ENCODE data around the gene DIAPH3. TPM values are rescaled to one million over a fixed set of nuclear protein-coding genes. Genes with fewer than 3 reads are reported as not detected.

Gene DIAPH3
- total and polyA plus RNA-seq, 2 of the 8 experiments (the other 6 are each of a cell fraction or from before 2014, with no cell fraction given), result 8.0 to 30.8 TPM

GRCh38 chr13:60051754-60052285, 111.9 kb downstream of the DIAPH3 start:
- Histone ChIP-seq H3K27me3 (replicated peaks in 1 of 4; ENCODE audit: control insufficient read depth in 3 of 4, extremely low read depth in 1 of 4, insufficient read depth in 3 of 4, low read length in 3 of 4) (no peaks in the 10 kb centered on the region), H3K79me2 (ENCODE audit: control insufficient read depth in 1 of 2, insufficient read depth in 2 of 2, low read length in 2 of 2) (peaks cover 0 to 10% of the 10 kb centered on the region in 2 experiments; a peak in 1 of 4 replicates), H3K4me2 (ENCODE audit: insufficient read depth in 1 of 2, low read depth in 2 of 2, low read length in 2 of 2) (no peak overlapping the region), H3K23me2 (ENCODE audit: low read depth, low read length) (no peaks in the 10 kb centered on the region), H2BK5ac (ENCODE audit: low read depth, low read length) (no peak overlapping the region), H3K27ac (ENCODE audit: low read depth, low read length) (no peak overlapping the region), H3K36me3 (ENCODE audit: control insufficient read depth in 2 of 4, insufficient read depth in 4 of 4, low read length in 3 of 4) (no peaks in the 10 kb centered on the region), H4K5ac (ENCODE audit: insufficient read length, low read depth, low read length) (no peak overlapping the region), H3K9me3 (ENCODE audit: insufficient read depth in 2 of 2, low read depth in 1 of 2, low read length in 1 of 2) (no peaks in the 10 kb centered on the region), H3K23ac (ENCODE audit: insufficient read length) (no peak overlapping the region), H3K18ac (ENCODE audit: extremely low read depth, low read length) (no peak overlapping the region), H4K8ac (ENCODE audit: extremely low read depth, insufficient read depth, low read length) (no peak overlapping the region), H3K79me1 (ENCODE audit: low read depth, low read length) (no peaks in the 10 kb centered on the region), H2BK120ac (replicated peaks; ENCODE audit: low read depth, low read length) (no peak overlapping the region), H2AFZ (ENCODE audit: low read length) (no peak overlapping the region), H2AK5ac (ENCODE audit: low read depth, low read length) (no peak overlapping the region), H3K14ac (ENCODE audit: insufficient read length) (no peak overlapping the region), H2BK20ac (ENCODE audit: low read length) (no peak overlapping the region), H3K9ac (replicated peaks in 1 of 4; ENCODE audit: extremely low read depth in 1 of 4, low read depth in 3 of 4, low read length in 3 of 4) (no peak overlapping the region), H2BK12ac (ENCODE audit: low read depth, low read length) (no peak overlapping the region), H3K4me1 (replicated peaks in 1 of 4; ENCODE audit: control insufficient read depth in 3 of 4, insufficient read depth in 4 of 4, low read length in 3 of 4) (no peaks in the 10 kb centered on the region; a peak in 1 of 7 replicates), H3K56ac (replicated peaks; ENCODE audit: insufficient read length, low read depth, low read length) (no peak overlapping the region), H3K4me3 (ENCODE audit: extremely low read depth in 1 of 4, insufficient read depth in 2 of 4, low read depth in 3 of 4, low read length in 4 of 4) (no peak overlapping the region), H3K4ac (replicated peaks; ENCODE audit: insufficient read length, low read depth, low read length) (no peak overlapping the region), H4K20me1 (replicated peaks in 1 of 2; ENCODE audit: control insufficient read depth in 1 of 2, insufficient read depth in 2 of 2, low read length in 2 of 2) (no peaks in the 10 kb centered on the region), H4K91ac (replicated peaks; ENCODE audit: insufficient read length, low read length) (no peak overlapping the region), H2BK15ac (ENCODE audit: low read length) (no peak overlapping the region)
- FAIRE-seq, result no peak
- 85% methylated on average over 3 of the region's 3 CpGs; no CpG with 5 or more reads in 1 of the 2 experiments for WGBS, 2 experiments (ENCODE audit: extremely low coverage in 1 of 2, insufficient coverage in 1 of 2, insufficient read length in 1 of 2, insufficient replicate concordance in 2 of 2, low coverage in 1 of 2, low lambda C conversion rate in 2 of 2, missing lambda C conversion rate in 1 of 2)
- ChIA-PET CTCF (ENCODE audit: partially characterized antibody) (no interaction called here), POLR2A (ENCODE audit: partially characterized antibody) (no interaction called here)
- no peak for DNase-seq (ENCODE audit: low read depth in 1 of 2, low spot score in 2 of 2)
- TF ChIP-seq SP4 (IDR thresholded peaks at IDR 0.05; ENCODE audit: low read length) (no peak), TAF7 (optimal IDR thresholded peaks at IDR 0.05; ENCODE audit: borderline replicate concordance, low read depth, low read length) (no peak), NRF1 (IDR thresholded peaks at IDR 0.05; ENCODE audit: low read depth, low read length) (no peak), YY1 (IDR thresholded peaks at IDR 0.05; ENCODE audit: low read depth, low read length) (no peak), RFX5 (IDR thresholded peaks at IDR 0.05; ENCODE audit: borderline replicate concordance, low read depth, low read length) (no peak), POLR2AphosphoS5 (IDR thresholded peaks at IDR 0.05; ENCODE audit: low read depth, low read length) (no peak), GTF2F1 (IDR thresholded peaks at IDR 0.05; ENCODE audit: borderline replicate concordance, low read depth, low read length) (no peak), SRF (IDR thresholded peaks at IDR 0.05; ENCODE audit: low read depth, low read length) (no peak), EZH2 (IDR thresholded peaks at IDR 0.05; ENCODE audit: low read depth, low read length, severe bottlenecking) (no peak), GABPA (IDR thresholded peaks at IDR 0.05; ENCODE audit: borderline replicate concordance, insufficient read depth, low read length) (no peak), TCF12 (IDR thresholded peaks at IDR 0.05; ENCODE audit: low read depth, low read length) (no peak), CTBP2 (IDR thresholded peaks at IDR 0.05; ENCODE audit: borderline replicate concordance, insufficient read depth, insufficient read length, low read length) (no peak), EP300 (IDR thresholded peaks at IDR 0.05; ENCODE audit: borderline replicate concordance in 1 of 2, low read depth in 2 of 2, low read length in 2 of 2) (no peak)

Data from H1 (cell line).